T-helper 1 cell treated with Interleukin-12 subunit alpha and Interleukin-12 subunit beta and Interleukin-4 antibody, amounts not matched to agents 30 μg/mL and 1 μg/mL, for 36 hours (primary cell): ENCODE measurements around the gene DENND1A.
"Not testable (repeated sequence)": the region's sequence is repeated elsewhere in the genome, so short reads cannot be mapped to it uniquely, and the experiment has no call there.

ENCODE experiments used
- H3K27ac Mint-ChIP-seq: one replicate; pipeline ENCODE4 v1.8.0; 2021; ENCODE audit warnings: mild to moderate bottlenecking, mixed read lengths
- H3K27me3 Mint-ChIP-seq: one replicate; pipeline ENCODE4 v1.8.0; 2021; ENCODE audit warnings: low read depth, mixed read lengths
- H3K36me3 Mint-ChIP-seq: one replicate; pipeline ENCODE4 v1.8.0; 2021; ENCODE audit warnings: low read depth, mixed read lengths
- H3K4me1 Mint-ChIP-seq: one replicate; pipeline ENCODE4 v1.8.0; 2021; ENCODE audit warnings: low read depth, mixed read lengths
- H3K4me3 Mint-ChIP-seq: one replicate; pipeline ENCODE4 v1.8.0; 2021; ENCODE audit warnings: mild to moderate bottlenecking, moderate library complexity, mixed read lengths
- H3K9me3 Mint-ChIP-seq: one replicate; pipeline ENCODE4 v1.8.0; 2021; ENCODE audit warnings: mixed read lengths

Gene DENND1A

DNA sequence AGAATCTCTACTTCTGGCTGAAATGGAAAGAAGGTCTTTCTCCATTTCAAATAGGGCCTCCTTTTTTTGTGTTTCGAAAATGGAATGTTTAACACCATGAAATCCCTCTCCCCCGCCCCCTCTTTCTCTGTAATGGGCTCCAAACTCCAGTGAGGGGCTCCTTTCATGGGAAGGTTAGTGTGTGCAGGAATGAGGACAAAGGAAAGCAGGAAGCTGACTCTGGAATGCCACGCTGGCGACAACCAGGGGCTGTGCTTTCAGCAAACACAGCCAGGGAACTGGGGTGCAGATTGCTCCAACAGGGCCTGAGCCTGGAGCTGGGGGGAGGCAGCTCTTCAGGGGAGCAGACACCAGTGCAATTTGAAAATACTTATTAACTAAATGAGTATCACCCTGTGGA is 491.1 kb downstream of the DENND1A start:
- H3K4me1 Mint-ChIP-seq: no peaks in the 10 kb centered on the region
- no peaks in the 10 kb centered on the region for H3K27me3 Mint-ChIP-seq
- H3K36me3 Mint-ChIP-seq: no peaks in the 10 kb centered on the region
- no peak overlapping the region for H3K27ac Mint-ChIP-seq
- H3K9me3 Mint-ChIP-seq: no peaks in the 10 kb centered on the region
- H3K4me3 Mint-ChIP-seq: no peak overlapping the region

DNA sequence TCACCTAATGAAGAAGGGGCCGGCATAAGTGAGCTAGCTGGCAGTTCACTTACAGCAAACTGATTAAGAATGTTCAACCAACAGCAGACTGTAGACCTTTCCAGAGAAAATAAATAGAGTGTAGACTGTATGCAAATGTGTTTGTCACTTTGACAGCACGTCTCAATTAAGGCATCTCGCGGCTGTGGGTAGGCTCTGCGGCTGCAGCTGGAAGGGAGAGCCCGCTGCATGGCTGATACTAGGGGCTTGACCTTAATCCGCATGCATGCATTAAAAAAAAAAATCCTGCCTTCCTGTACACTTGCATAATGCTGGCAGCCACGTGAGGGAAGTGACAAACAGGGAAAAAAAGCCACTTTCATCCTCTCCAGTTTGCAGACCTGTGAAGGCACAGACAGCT is 491.6 kb downstream of the DENND1A start:
- Mint-ChIP-seq H3K4me1 (no peaks in the 10 kb centered on the region), H3K4me3 (no peak overlapping the region), H3K27me3 (no peaks in the 10 kb centered on the region), H3K9me3 (no peaks in the 10 kb centered on the region), H3K27ac (no peak overlapping the region), H3K36me3 (no peaks in the 10 kb centered on the region)

DNA sequence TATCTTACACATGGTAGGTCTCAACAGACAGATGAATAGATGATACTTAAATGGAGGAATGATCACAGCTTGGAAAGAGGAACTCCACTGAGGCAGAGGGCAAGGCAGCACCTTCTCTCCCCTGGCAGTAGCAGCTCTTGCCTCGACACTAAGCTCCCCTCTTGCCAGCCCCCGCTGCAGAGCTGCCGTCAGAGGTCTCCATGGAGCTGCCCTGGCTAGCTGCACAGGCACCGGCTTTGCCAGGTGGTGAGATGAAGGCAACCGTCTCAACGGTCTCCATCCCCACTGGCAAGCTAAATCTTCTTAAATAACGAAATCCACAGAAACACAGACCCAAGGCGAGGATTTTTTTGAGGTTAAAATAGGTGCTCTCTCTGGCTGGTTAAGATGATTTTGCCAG is 492.7 kb downstream of the DENND1A start:
- Mint-ChIP-seq H3K4me3 (no peak overlapping the region), H3K27ac (no peak overlapping the region), H3K27me3 (no peaks in the 10 kb centered on the region), H3K4me1 (no peaks in the 10 kb centered on the region), H3K9me3 (no peaks in the 10 kb centered on the region), H3K36me3 (no peaks in the 10 kb centered on the region)

DNA sequence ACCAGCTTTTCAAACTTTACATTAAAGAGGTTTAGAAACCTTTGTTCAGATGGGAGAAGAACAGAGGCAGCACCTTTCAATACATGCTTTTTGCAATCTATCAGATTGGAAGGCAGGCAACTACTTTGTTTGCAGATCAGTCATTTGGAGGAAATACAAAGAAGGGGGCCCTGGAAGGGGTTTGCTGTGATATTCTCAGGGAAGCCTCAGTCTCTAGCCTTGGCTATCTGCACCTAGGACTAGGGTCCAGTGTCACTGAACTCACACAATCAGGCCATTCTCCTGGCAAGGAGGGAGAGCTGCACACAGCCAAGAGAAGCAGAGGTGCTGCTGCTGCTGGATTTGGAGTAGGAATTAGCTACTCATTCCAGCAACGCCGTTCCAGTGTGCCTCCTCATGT is 494.5 kb downstream of the DENND1A start:
- H3K27ac Mint-ChIP-seq: no peak overlapping the region
- H3K4me3 Mint-ChIP-seq: no peak overlapping the region
- no peaks in the 10 kb centered on the region for H3K36me3 Mint-ChIP-seq
- no peaks in the 10 kb centered on the region for H3K27me3 Mint-ChIP-seq
- no peaks in the 10 kb centered on the region for H3K9me3 Mint-ChIP-seq
- no peaks in the 10 kb centered on the region for H3K4me1 Mint-ChIP-seq

DNA sequence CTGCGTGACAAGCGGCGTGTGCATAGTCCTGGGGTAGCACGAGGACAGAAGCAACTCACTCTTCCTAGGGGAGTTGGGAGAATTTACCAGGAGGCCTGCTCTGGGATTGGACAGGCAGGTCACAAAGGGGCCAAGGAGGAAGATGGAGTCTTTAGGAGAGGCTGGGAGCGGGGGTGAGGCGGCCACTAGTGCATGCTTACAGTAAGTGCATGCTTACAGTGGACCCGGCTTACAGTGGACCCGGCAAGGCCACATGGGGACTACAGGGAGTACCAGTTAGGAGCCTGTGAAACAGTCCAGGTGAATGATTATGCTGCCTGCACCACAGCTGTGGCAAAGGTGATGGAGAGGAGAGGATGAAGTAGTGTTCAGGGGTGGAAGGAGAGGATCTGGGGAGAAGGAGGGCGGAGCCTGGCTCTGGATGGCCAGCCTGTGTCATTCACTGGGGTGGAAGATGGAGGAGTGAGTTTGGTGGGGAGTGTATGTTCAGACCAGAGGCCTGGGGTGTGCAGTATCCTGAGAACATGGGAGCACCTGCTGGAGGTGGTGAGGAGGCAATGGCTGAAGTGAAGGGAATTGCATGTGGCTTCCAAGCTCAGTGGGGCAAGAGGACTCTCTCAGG is 495.2 kb downstream of the DENND1A start:
- no peak overlapping the region for H3K4me3 Mint-ChIP-seq
- no peaks in the 10 kb centered on the region for H3K4me1 Mint-ChIP-seq
- H3K27me3 Mint-ChIP-seq: no peaks in the 10 kb centered on the region
- no peaks in the 10 kb centered on the region for H3K36me3 Mint-ChIP-seq
- no peaks in the 10 kb centered on the region for H3K9me3 Mint-ChIP-seq
- no peak overlapping the region for H3K27ac Mint-ChIP-seq

DNA sequence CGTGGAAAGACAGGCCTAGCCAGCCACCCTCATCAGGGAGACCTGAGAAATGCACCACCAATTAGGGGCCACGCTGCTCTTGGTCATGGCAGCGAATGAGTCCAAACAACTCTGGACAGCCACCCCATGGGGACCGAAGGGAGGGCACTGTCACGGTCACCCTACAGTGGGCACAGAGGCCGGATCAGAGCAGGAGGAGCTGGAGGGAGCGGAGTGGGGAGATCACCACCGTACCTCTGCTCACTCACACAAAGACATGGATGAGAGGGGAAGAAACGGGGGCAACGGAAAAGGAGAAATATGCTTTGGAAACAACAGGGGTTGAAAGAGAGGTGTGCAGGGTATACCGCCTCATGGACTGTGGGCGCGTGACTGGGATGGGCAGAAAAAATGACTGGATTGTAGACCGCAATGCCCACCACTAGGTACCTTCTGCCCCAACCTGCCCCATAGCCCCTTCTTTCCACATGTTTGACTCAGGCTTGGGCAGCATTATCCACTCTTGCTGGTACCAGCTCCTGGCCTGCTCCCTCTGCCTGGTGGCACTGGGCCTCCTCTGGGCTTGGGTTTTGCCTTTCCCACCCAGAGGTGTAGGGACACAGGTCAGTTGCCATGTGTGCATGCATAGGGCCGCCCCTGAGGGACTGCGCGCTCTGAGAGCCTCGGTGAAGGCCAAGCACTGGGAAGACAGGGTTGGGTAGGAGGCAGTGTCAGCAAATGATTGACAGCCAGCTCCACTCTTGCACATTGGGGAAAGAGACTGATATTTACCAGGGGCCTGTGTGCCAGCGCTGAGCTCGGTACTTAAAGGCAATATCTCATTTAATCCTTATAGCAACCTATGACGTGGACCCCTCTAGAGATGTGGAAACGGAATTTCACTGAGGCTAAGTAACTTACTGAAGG is 497.3 kb downstream of the DENND1A start:
- no peak overlapping the region for H3K4me3 Mint-ChIP-seq
- no peaks in the 10 kb centered on the region for H3K4me1 Mint-ChIP-seq
- H3K27me3 Mint-ChIP-seq: no peaks in the 10 kb centered on the region
- no peak overlapping the region for H3K27ac Mint-ChIP-seq
- no peaks in the 10 kb centered on the region for H3K9me3 Mint-ChIP-seq
- H3K36me3 Mint-ChIP-seq: no peaks in the 10 kb centered on the region

DNA sequence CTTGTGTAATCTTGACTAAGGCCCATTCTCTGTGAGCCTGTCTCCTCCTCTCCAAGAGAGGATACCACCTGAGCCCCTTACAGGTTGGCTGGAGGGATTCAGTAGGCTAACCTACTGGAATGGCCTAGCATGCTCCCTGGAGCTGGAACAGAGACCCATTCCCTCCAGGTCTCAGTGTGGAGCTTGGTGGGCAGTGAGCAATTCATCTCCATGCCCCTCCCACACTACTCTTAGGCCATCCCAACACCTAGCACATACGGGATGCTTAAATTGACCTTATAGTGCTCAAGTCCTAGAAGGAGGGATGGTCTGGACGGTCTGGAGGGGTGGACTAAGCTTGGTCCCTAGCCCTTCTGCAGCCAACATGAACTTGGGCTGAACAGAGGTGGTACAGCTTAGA is 498.3 kb downstream of the DENND1A start:
- Mint-ChIP-seq H3K36me3 (no peaks in the 10 kb centered on the region), H3K9me3 (no peaks in the 10 kb centered on the region), H3K27me3 (no peaks in the 10 kb centered on the region), H3K27ac (no peak overlapping the region), H3K4me1 (no peaks in the 10 kb centered on the region), H3K4me3 (no peak overlapping the region)

DNA sequence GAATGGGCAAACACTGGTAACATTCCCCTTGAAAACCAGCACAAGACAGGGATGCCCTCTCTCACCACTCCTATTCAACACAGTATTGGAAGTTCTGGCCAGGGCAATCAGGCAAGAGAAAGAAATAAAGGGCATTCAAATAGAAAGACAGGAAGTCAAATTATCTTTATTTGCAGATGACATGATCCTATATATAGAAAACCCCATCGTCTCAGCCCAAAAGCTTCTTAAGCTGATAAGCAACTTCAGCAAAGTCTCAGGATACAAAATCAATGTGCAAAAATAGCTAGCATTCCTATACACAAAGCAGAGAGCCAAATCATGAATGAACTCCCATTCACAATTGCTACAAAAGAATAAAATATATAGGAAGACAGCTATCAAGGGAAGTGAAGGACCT is 501.5 kb downstream of the DENND1A start:
- H3K36me3 Mint-ChIP-seq, H3K9me3 Mint-ChIP-seq, H3K4me1 Mint-ChIP-seq, H3K27me3 Mint-ChIP-seq, H3K27ac Mint-ChIP-seq, H3K4me3 Mint-ChIP-seq: not testable (repeated sequence)

DNA sequence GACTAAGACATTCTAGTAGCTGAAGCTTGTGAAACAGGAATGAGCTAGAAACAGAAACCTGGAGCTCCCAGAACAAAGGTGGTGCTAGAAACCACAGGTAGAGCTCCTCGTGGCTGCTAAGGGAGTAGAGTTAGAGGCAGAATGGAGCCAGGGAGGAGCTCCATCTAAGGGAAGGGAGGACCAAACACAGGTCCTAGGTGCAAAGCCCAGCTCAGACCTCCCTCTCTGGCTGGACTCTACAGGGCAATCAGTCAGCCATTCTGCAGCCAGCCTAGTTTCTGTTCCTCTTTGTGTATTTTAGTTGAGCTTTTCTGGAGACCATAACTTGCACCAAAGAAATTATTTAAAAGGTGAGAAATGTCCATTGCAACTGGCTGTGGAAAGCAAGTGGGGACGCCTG is 503.5 kb downstream of the DENND1A start:
- Mint-ChIP-seq H3K27ac (no peak overlapping the region), H3K9me3 (no peaks in the 10 kb centered on the region), H3K4me3 (no peak overlapping the region)

DNA sequence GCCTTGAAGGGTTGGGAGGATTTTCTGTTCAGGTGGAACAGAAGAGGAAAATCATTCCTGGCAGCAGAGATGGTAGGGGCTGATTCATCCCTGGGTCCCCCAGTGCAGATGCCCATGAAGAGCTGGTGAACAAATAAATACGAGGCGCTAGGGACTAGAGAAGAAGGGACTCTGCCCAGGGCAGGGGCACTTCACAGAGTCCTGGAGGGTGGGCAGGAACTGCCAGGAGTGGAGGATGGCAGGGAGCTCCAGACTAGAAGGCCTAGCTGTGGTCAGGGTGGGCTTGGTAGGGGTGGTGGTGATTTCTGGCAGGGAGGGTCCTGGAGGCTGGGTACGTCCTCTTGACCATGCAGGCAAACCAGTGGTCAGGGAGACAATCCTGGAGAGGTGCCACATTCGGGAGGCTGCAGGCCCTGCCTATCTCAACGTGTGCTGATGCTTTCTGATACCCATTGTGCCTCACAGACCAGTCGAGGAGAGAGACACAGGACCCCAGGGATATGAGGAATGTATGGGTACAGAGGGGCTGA is 504.0 kb downstream of the DENND1A start:
- Mint-ChIP-seq H3K4me3 (no peak overlapping the region), H3K36me3 (no peaks in the 10 kb centered on the region), H3K27ac (no peak overlapping the region), H3K4me1 (no peaks in the 10 kb centered on the region), H3K9me3 (no peaks in the 10 kb centered on the region), H3K27me3 (no peaks in the 10 kb centered on the region)

More for the DNA sequence above, 503.5 kb downstream of the DENND1A start:
- H3K27me3 Mint-ChIP-seq: no peaks in the 10 kb centered on the region
- no peaks in the 10 kb centered on the region for H3K4me1 Mint-ChIP-seq
- H3K36me3 Mint-ChIP-seq: no peaks in the 10 kb centered on the region

DNA sequence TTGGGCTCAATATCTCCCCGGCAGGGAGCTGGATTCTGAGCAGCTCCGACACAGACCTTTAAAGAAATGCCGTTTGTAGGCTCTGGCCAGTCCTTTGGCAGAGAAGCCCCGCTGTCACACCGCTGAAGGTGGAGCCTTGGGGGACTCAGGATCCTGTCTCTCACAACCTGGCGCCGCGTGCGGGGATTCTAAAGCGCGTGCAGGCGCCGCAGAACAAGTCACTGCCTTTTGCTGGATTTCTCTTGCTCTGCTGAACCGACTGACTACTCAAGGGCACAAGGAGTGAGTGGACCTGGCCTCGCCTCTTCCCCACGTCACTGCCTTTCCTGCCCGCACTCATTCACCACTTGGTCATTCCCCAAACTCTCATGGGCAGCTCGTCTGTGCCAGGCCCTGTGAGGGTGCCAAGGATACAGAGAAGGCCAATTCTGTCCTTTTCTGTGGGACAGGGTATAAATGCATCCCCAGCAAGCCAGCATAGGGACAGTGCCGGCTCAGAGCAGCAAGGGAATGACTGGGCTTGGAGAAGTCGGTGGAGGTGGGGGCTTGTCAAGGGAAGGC is 504.6 kb downstream of the DENND1A start:
- no peaks in the 10 kb centered on the region for H3K9me3 Mint-ChIP-seq
- H3K4me1 Mint-ChIP-seq: no peaks in the 10 kb centered on the region
- H3K27ac Mint-ChIP-seq: no peak overlapping the region
- H3K4me3 Mint-ChIP-seq: no peak overlapping the region
- no peaks in the 10 kb centered on the region for H3K27me3 Mint-ChIP-seq
- H3K36me3 Mint-ChIP-seq: no peaks in the 10 kb centered on the region

DNA sequence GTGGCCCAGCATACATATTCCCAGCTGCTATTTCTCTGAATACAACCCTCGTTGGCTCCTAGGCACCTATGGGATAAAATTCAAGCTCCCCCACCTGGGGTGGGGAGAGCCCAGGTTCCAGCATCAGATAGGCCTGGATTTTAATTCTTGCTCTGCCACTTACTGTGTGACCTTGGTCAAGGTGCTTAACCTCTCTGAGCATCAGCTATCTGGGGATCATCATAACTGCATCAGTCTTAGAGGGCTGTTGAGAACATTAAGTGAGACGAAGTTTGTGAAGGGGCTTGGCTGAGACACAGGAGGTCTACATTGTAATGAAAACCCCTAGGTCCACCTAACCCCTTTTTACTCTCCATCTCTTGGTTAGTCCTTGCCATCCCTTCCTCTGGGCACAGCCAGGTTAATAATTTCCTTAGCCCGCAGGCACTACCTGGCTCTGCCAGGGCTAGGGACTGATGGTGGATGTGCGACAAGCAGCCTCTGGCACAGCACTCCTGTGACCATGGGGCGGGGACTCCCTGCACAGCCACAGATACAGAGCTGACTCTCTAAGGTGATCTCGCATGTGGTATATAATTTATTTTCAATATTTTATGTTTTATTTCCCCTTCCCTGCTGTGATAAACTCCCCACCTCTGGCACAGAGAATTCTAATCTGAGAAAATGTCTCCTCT is 505.2 kb downstream of the DENND1A start:
- no peak overlapping the region for H3K4me3 Mint-ChIP-seq
- no peaks in the 10 kb centered on the region for H3K4me1 Mint-ChIP-seq
- H3K27ac Mint-ChIP-seq: no peak overlapping the region
- no peaks in the 10 kb centered on the region for H3K9me3 Mint-ChIP-seq
- no peaks in the 10 kb centered on the region for H3K36me3 Mint-ChIP-seq
- no peaks in the 10 kb centered on the region for H3K27me3 Mint-ChIP-seq

DNA sequence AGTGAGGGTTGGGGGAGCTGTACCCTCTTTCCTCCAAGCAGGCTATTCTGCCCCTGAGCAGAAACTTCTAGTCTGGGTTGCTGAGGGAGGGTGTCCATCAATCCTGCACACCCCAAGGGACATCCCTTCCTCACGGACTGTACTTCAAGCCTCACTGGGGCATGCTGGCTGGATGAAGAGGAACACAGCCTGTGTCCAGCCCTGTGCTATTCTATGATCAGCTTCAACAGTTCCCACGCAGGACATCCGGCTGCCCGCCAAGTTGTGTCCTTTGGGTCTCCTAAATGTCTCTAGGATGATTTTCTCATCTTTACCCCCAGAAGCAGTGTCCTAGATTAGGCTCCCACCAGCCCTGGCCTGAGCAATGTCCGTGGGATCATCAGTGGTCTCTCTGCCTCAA is 505.8 kb downstream of the DENND1A start:
- no peak overlapping the region for H3K4me3 Mint-ChIP-seq
- no peak overlapping the region for H3K27ac Mint-ChIP-seq
- no peaks in the 10 kb centered on the region for H3K36me3 Mint-ChIP-seq
- H3K4me1 Mint-ChIP-seq: no peaks in the 10 kb centered on the region
- H3K27me3 Mint-ChIP-seq: no peaks in the 10 kb centered on the region
- no peaks in the 10 kb centered on the region for H3K9me3 Mint-ChIP-seq

DNA sequence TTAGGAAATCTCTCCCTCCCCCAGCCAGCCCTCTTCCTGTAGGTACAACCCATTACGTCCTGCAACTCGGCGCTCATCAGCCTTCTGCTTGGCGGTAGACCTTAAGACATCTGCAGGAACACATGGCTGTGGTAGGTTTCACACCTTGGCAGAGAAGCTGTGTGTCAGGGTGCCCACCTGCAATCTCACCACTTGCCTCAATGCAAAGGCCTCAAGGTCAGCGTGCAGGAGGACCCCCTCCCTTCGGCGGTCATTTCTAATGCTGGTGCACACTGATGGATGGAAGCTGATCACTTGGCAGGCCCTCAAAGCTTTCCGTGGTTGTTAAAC is 506.6 kb downstream of the DENND1A start:
- Mint-ChIP-seq H3K4me3 (no peak overlapping the region), H3K36me3 (no peaks in the 10 kb centered on the region), H3K27ac (no peak overlapping the region), H3K27me3 (no peaks in the 10 kb centered on the region), H3K9me3 (no peaks in the 10 kb centered on the region), H3K4me1 (no peaks in the 10 kb centered on the region)
